DMS153 (cell line): ENCODE results near the gene FXYD2.
"Not testable (repeated sequence)": the region's sequence is repeated elsewhere in the genome, so short reads cannot be mapped to it uniquely, and the experiment has no call there.

Source experiments
- DNase-seq: peaks from one replicate; lab custom pipeline; 2025; lab: John Stamatoyannopoulos, UW

FXYD2 gene

GRCh38 chr11:117820071-117820470, 4.5 kb downstream of the FXYD2 start:
- DNase-seq: peak; percentile 77

GRCh38 chr11:117819096-117820040, 5.2 kb downstream of the FXYD2 start:
- DNase-seq: peak; percentile 68

- no peak for DNase-seq
Observed at GRCh38 chr11:117818041-117818873, 6.3 kb downstream of the FXYD2 start.

GRCh38 chr11:117817368-117818040, 7.0 kb downstream of the FXYD2 start:
- peak; percentile 48 for DNase-seq

- no peak for DNase-seq
Observed at GRCh38 chr11:117816846-117817367, 7.6 kb downstream of the FXYD2 start.

- DNase-seq: peak; percentile 29
Observed at GRCh38 chr11:117816151-117816741, 8.3 kb downstream of the FXYD2 start.

GRCh38 chr11:117815262-117815803, 9.2 kb downstream of the FXYD2 start:
- no peak for DNase-seq

- DNase-seq: peak; percentile 85
Observed at GRCh38 chr11:117814766-117815261, 9.7 kb downstream of the FXYD2 start.

GRCh38 chr11:117814204-117814765, 10.3 kb downstream of the FXYD2 start:
- no peak for DNase-seq

- not testable (repeated sequence) for DNase-seq
Observed at GRCh38 chr11:117810056-117810451, 14.5 kb downstream of the FXYD2 start.

- DNase-seq: peak; percentile 63
Observed at GRCh38 chr11:117809236-117810055, 15.1 kb downstream of the FXYD2 start.

GRCh38 chr11:117808784-117809183, 15.8 kb downstream of the FXYD2 start:
- DNase-seq: no peak

- DNase-seq: no peak
Observed at GRCh38 chr11:117807482-117808327, 16.8 kb downstream of the FXYD2 start.

- DNase-seq: no peak
Observed at GRCh38 chr11:117806846-117807245, 17.7 kb downstream of the FXYD2 start.

GRCh38 chr11:117805045-117805444, 19.5 kb downstream of the FXYD2 start:
- no peak for DNase-seq

- DNase-seq: no peak
Observed at GRCh38 chr11:117803896-117804295, 20.6 kb downstream of the FXYD2 start.

- DNase-seq: no peak
Observed at GRCh38 chr11:117799634-117800033, 24.9 kb downstream of the FXYD2 start.

- no peak for DNase-seq
Observed at GRCh38 chr11:117796872-117797529, 27.5 kb downstream of the FXYD2 start, which contains the start of gene DSCAML1. Gene DSCAML1, minus strand, starts transcription at chr11:117797216. Its CDS starts 137 bp downstream, at chr11:117797079.
